Right lobe of liver (tissue), 4 donors: ENCODE data around the gene GIN1.

ENCODE experiments used
- CTCF ChIP-seq, 4 donors: fragments of 200-600 bp in 3 of 4; fragments of 450-650 bp in 1 of 4; IDR thresholded peaks; one replicate each; pipeline versions ENCODE4 v1.5.1 to v1.8.0; 2016 to 2022; ENCODE audit warnings: antibody characterized with exemption in 4 of 4, mild to moderate bottlenecking in 2 of 4
- POLR2A ChIP-seq: fragments of 450-650 bp; IDR thresholded peaks from one replicate; pipeline ENCODE4 v1.6.1; 2017; ENCODE audit warnings: antibody characterized with exemption, mild to moderate bottlenecking
- donor health status: DM: no; HTN: no; CAD: no.
- donor health status: DM: no; HTN: no; CAD: no.
- donor health status: DM: no; HTN: yes; CAD: no.

GRCh38 chr5:103089272-103089671 is 30.7 kb downstream of the GIN1 start:
- no peak for TF ChIP-seq CTCF (IDR thresholded peaks at IDR 0.05)
- TF ChIP-seq POLR2A = no peak
